DMS114 treated with DMSO at 0.1 percent for 48 hours (cell line): ENCODE results near the gene TTLL11.
"Not testable (repeated sequence)": the region's sequence is repeated elsewhere in the genome, so short reads cannot be mapped to it uniquely, and the experiment has no call there.

ENCODE experiments used
- DNase-seq: peaks from one replicate; lab custom pipeline; 2025; ENCODE audit not compliant: unreplicated experiment; lab: John Stamatoyannopoulos, UW

TTLL11 gene

DNA sequence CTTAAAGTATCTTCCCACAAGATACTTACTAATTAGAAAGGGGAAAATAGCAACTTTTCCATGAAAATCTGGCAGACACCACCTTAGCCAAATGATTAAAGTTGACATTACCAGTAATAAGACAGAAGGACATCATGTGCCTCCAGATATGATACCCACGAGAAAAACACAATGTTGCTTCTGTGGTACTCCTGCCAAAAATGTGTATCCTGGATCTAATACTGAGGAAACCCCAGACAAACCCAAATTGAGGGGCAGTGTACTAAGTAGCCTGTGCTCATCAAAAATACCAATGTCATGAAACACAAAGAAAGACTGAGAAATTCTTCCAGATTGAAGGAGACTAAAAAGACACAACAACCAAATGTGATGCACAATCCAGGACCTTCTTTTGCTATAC is 85.3 kb downstream of the TTLL11 start:
- no peak for DNase-seq

DNA sequence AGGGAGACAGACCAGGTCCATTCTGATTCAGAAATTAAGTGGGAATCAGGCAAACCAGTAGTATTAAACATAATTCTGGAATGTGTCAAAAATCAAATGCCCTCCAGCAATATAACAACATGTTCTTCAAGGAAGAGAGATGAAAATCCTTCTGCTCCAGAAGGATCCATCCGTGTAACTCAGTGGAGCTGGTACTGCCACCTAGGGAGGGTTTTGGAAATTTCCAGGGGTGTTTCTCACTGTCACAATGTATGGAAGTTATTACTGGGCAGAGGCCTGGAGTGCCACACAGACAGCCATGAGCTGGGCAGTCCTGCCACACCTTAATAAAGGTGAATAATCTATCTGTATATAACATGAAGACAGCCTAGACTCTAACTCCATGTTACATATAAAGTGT is 87.5 kb downstream of the TTLL11 start:
- DNase-seq: peak; percentile 11

DNA sequence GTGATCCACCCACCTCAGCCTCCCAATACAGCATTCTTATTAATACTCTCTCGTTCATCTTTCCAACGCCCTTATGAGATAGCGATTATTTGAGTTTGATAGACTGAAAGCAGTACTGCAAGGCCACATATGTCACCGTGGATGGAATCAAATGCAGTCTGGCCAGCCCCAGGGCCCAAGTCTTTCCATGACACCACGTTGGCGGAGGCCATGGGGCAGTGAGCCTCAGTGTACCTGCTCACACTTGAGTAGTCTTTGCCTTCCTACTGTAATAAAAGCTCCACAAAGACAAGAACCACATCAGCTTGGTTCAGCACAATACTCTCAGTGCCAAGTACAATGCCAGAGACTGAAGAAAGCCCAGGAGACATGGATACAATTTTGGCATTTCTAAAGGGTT is 88.5 kb downstream of the TTLL11 start:
- DNase-seq: no peak

DNA sequence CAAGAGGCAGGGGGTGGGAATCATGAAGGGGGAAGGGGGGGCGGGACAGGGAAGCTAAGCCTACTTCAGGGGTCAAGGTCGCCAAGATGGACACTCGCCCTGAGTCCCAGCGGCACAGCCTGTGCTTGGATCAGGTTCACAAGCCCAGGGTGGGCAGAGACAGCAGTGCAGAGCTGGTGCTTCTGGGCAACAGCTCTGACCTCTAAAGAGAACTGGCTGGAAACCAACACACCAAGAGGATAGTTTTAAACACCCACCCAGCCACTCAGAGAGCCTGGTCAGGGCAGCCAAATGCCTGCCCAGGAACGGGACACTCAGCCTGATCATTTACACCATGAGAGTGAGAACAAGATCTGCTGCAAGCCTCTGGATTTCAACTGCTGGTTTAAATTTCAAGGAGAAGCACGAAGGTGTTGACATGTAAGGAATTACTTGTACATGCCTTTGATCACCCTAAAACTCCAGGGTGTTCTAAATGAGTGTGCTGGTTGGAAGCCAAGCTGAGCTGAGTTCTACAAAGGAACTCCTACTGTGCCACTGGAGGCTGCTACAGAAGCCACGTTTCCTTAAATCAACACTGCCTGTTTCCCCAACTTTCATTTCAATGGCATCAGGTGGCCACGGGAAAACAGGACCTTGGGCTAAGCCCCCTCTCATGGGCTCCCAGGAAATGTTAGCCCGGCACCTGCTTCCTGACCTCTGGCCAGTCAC is 91.5 kb downstream of the TTLL11 start:
- DNase-seq: no peak

DNA sequence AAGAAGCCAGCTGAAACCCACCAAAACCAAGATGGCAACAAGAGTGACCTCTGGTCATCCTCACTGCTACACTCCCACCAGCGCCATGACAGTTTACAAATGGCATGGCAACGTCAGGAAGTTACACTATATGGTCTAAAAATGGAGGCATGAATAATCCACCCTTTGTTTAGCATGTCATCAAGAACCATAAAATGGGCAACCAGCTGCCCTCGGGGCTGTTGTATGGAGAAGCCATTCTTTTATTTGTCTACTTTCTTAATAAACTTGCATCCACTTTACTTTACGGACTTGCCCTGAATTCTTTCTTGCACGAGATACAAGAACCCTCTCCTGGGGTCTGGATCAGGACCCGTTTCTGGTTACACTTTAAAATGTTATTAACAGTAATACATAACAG is 92.6 kb downstream of the TTLL11 start:
- DNase-seq: not testable (repeated sequence)

DNA sequence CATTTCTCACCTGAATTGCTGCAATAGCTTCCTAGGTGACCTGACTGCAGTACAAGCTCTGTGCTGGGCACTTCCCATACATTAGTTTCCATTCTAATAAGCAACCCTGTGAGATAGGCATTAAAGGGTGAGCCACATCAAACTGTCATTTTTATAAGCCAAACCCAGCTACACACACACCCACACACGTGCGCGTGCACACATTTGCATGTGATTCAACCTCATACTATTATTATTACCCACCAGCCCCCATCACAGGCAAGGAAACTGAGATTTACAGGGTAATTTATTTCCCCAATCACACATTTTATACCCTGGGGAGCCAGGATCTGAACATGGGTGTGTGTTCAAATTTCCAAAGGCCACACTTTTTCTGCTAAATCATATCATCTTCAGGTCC is 93.6 kb downstream of the TTLL11 start:
- no peak for DNase-seq

DNA sequence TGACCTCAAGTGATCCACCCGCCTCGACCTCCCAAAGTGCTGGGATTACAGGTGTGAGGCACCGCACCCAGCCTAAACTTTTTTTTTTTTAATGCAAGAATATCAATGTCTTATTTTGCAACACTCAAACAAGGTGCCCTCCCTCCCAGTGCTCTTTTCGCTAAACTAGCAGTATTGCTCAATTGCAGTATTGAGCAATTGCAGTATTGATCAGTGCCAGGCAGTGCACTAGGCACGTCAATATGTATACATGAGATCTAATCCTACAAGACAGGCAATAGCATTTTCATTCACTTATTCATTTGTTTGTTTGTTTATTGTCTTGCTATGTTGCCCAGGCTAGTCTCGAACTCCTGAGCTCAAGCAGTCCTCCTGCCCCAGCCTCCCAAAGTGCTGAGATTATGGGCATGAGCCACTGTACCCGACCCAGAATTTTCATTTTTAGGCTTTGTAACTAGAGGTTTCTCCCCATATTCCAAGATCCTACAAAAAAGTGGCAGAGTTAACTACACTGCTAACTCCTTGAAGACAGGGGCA is 94.5 kb downstream of the TTLL11 start:
- DNase-seq: no peak

DNA sequence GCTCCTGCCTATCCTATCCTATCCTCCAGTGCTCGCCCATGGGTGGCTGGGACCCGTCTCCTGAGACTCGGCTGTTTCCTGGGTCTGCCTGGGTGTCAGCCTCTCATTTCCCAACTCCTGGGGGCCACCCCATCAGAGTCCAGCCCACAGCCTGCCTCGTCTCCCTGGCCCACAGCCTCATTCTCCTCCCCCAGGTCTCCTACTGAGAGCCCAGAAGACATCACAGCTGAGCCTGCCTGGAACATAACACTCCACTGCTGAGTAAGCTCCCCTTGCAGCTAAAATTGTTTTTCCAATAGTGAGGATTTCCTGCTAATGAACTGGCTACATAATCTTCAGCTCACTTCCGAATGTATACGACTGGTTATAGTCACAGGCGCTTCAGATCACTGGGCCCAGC is 95.3 kb downstream of the TTLL11 start:
- DNase-seq: no peak

DNA sequence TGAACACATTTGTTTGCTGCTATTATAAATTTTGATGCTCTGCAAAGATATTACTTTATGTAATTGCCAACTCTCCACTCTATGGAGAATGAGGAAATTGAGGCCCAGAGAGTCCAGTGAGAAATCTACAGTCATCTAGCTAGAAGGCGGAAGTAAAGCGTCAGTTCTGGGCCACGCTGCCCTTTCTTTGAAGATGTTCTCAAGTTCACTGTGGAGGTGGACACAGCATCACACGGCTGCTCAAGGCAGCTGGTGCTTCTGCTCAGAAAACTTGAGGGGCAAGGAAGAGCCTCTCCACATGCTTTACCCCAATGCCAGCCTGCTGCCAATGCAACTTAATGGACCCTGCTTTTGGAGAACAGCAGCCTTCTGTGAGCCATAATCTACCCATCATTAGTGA is 96.3 kb downstream of the TTLL11 start:
- DNase-seq: no peak

DNA sequence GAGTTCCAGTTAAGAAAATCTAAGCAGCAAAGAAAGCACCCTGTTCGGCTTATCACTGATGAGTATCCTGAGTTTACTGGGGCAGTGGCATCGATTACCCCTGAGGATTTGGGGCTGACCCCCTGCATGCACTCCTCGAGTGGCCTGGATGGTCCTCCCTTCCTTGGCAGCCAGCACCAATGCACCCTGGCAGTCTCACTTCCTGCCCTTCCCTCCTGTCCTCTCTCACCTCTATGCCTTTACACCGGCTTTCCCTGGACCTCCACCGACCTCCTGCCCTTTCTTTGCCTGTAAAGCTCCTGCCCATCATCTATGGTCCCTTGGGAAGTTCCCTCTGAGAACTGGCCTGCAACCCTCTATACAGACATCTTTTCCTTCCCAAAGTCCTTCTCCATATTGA is 97.1 kb downstream of the TTLL11 start:
- no peak for DNase-seq

DNA sequence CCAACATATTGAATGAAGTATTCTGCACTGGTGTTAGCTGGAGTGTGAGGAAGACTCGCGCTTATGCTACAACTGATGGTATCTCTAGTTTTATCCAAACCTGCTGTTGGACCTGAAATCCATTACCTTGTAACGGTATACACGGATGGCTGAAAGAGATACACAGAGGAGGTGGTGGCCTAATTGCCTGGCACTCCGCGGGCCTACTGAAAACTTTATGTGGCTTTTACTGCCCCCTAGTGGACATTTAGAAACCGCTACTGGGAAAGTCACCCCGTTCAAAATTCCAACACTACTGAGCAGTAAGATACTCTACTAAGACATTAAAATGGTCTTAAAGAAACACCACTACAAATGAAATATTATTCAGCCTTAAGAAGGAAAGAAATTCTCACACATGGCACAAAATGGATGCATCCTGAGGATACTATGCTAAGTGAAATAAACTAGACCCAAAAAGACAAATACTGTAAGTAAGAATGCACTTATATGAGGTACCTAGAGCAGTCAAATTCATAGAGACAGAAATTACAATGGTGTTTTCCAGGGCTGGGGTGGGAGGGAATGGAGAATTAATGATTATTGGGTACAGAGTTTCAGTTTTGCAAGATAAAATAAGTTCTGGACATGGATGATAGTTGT is 100.4 kb downstream of the TTLL11 start:
- DNase-seq: peak; percentile 58

DNA sequence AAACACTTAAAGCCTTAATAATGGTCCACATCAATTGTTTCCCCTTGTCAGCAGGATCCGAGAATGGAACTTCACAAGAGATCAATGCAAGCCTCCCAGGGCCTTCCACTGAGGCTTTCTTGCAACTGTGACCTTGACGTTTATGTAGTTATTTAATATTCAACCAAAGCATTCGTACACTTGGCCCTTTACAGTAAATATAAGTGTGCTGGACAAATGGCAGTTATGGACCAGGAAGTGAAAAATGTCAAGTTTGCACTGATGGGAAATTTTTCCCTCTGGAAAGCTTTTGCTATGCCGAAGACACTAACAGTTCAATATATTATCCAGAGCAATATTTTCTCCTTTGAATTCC is 101.8 kb downstream of the TTLL11 start:
- DNase-seq: no peak

DNA sequence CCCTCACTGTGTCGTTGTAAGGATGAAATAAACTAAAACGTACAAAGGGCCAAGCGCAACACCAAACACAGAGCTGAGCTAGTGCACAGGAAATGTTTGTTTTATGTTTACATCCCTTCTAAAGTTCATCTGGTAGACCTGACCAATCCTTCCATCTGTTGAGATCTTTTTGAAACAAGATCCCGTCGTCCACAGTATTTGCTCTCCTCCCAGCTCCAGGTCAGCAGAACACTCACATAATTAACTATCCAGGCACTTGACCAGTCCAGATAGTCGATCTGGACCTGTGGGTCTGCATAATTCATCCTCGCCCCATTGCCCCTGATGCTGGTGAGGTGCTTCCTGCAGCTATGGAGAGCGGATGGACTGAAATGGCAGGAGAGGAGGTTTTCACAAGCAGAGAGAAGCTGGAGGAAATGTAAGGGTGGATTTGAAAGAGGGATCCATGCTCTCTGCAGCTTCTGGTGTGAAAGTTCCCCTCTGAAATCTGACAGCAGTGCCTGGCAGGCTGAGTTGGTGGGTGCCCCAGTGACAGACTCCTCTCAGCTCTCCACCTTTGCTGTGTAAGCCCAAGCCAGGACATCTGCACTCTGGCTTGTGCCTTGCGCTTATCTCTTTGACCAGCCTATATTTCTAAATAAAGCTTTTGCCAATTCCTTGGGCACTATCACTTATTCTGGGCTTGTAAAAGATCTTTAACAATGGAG is 102.4 kb downstream of the TTLL11 start:
- DNase-seq: no peak

DNA sequence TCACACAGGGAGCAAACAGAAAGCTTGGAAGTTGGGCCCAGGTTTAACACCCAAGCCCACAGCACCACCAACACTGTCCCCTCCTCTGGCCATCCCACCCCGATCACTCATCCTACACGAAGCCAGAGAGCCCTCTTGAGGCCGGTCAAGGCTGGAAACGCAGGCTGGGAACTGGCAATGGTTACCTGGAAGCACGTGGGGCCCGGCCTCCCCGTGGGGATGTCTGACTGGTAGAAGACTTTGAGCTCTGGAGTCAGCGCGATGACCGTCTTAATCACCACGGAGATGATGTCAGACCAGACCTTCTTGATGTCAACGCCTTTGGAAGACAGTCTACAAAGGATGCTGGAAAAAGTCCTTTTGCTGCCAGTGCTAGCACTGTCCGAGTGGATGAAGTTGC is 104.1 kb downstream of the TTLL11 start:
- no peak for DNase-seq

DNA sequence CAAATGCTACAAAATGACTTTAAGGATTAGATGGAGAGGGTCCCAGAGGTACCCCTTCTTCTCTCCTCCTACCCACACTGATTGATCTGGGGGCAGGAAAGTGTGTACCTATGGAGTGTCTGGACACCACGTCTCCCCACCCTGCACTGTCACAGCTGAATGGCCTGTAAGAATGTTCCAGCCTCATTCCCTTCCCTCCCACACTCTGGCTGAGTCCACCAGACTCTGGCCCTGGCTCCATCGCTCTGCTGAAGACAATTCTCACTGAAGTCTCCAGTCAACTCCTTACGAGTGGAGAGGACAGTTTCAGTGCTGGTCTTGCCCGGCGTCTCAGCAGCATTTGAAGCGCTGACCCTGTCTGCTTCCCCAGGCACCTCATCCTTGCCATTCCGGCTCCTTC is 105.8 kb downstream of the TTLL11 start:
- DNase-seq: no peak

DNA sequence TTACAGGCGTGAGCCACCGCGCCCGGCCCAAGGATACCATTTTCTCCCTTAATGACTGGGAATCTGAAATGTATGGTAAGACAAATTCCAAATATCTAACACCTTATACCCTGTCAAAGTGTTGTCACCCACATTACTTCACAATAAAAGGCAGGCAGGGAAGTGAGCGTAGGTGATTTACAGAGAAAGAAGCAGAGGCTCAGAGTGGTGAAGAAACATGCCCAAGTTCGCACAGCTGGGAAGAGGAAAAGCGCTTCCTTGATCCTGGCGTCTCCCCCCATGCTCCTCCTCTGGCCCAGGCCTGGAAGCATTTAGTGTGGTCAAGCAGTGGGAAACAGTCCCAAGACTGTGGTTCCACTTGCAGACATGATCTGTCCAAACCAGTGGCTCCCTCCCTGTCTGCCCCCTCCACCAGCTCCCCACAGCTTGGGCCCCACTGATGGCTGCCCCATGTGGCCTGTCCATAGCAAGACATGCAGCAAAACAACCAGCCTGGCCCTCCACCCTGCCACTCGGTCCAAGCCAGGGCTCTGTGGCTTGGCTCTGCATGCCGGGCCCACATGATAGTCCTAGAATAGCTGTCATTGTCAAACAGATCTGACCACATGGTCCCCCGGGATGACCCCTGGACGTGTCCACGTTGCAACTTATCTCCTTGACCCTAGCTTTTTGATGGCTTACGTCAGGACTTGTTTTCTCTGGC is 107.2 kb downstream of the TTLL11 start:
- DNase-seq: no peak

DNA sequence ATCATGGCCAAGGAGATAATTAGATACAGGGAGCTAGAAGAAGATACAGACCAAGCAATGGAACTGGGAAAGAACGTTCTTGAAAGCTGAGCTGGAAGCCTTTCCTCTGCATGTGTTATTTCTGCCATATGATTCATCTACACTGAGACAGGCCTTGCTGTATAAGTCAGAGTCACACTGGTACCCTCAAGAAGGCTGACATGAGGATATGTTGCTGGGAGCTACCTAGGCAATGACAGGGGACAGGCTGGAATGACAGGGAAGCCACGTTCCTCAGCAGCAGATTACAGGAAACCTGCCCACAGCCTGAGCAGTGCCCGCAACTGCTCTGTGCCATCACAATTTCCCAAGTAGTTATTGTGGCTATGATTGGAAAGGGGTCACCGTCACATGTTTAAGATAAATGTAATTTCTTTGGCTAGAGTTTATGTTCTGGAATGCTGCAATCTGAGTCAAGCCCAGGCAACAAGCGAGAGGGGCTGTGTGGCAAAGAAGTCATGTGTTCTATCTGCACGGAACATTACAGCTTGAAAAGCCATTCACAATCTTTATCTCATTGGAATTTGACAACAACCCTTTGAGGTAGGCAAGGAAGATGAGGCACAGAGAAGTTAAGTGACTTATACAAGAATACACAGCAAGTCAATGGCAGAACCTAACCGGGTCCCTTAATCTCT is 108.2 kb downstream of the TTLL11 start:
- DNase-seq: no peak

DNA sequence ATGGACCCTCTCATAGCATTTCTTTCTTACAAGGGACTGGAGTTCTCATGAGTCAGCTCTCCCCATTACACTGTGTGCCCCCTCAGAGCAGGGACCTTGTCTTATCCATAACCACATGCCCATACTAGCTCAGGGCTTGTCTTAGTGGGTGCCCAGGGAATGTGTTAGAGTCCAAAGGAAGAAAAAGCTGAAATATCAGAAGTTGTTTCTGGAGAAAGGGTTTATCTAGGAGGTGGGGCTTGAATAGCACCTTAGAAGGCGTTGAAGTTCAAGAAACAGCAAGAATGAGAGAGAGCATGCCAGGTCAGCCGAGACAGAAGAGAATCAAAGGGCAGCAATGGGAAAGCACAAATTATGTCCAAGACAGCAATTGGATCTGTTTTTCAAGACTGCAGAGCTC is 109.4 kb downstream of the TTLL11 start:
- DNase-seq: no peak

DNA sequence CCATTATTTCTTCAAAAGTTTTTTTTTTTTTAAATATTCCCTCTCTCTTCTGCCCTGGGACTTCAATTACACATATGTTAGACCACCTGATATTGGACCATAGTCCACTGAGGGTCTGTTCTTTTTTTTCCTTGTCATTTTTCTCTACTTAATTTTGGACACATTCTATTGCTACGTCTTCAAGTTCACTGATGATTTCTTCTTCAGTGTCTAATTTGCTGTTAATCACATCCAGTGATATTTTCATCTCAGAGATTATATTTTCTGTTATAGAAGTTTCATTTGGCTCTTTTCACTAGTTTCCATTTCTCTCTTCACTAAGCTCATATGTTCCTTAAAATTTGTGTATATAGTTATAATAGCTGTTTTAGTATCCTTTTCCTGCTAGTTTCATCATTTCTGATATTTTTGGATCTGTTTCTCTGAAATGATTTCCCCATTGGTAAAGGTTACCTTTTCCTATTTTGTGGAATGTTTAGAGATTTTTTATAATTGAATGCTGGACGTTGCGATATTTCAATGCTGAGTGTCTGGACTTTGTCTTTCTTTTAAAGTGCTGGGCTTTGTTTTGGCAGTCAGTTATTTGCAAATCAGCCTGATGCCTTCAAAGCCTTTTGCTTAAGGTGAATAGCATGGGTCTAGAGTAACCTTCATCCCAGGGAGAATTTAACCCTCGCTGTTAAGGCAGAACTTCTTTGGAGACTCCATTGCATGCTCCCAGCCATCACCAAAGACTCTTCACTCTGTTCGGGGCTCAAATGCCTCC is 111.8 kb downstream of the TTLL11 start:
- DNase-seq: no peak

DNA sequence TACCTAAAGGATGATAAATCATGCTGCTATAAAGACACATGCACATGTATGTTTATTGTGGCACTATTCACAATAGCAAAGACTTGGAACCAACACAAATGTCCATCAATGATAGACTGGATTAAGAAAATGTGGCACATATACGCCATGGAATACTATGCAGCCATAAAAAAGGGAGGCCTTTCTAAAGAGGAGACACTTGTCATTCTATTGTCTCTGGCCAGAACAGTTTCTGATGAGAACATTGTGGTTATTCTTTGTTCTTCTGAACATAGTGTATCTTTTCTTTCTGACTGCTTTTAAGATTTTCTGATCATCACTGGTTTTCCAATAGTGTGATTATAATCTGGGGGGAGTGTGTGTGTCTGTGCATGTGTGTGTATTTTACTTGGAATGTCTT is 112.4 kb downstream of the TTLL11 start:
- DNase-seq: not testable (repeated sequence)
